H1 (cell line): ENCODE data around the gene TSHR. TPM values are rescaled to one million over a fixed set of nuclear protein-coding genes. Genes with fewer than 3 reads are reported as not detected.

Experiments
- CTCF ChIA-PET: fragments of 300-600 bp; sonication (Branson Sonifier 250); formaldehyde crosslinking; loops from one replicate; lab custom pipeline; 2021; ENCODE audit not compliant: partially characterized antibody; lab: Charles Lee
- POLR2A ChIA-PET: fragments of 300-600 bp; sonication (Branson Sonifier 250); formaldehyde crosslinking; loops from one replicate; lab custom pipeline; 2021; ENCODE audit warnings: inconsistent platforms; ENCODE audit not compliant: partially characterized antibody; lab: Charles Lee
- DNase-seq, 2 experiments: peaks; one replicate each; pipeline versions ENCODE4 v3.0.0 to v3.0.0-alpha.2; 2010 to 2022; ENCODE audit warnings: low spot score in 2 of 2, low read depth in 1 of 2, mixed read lengths in 1 of 2
- FAIRE-seq: peaks from 2 replicates; lab custom pipeline; 2011; peaks lifted over from hg19 to GRCh38; lab: Jason Lieb, UNC
- H2AFZ ChIP-seq: 2 replicates; pipeline ENCODE4 v1.8.1; 2012; ENCODE audit warnings: low read length, inconsistent platforms
- H2AK5ac ChIP-seq: 2 replicates; pipeline ENCODE4 v1.6.1; 2013; ENCODE audit warnings: low read depth, low read length
- H2BK120ac ChIP-seq: replicated peaks from 2 replicates; pipeline ENCODE3; 2013; ENCODE audit warnings: low read depth, low read length, inconsistent platforms
- H2BK12ac ChIP-seq: 2 replicates; pipeline ENCODE4 v1.6.1; 2013; ENCODE audit warnings: low read depth, low read length
- H2BK15ac ChIP-seq: 2 replicates; pipeline ENCODE4 v1.6.1; 2013; ENCODE audit warnings: low read length
- H2BK20ac ChIP-seq: 2 replicates; pipeline ENCODE4 v1.6.1; 2013; ENCODE audit warnings: low read length
- H2BK5ac ChIP-seq: 2 replicates; pipeline ENCODE4 v1.6.1; 2013; ENCODE audit warnings: low read depth, low read length
- H3K14ac ChIP-seq: 2 replicates; pipeline ENCODE4 v1.6.1; 2013; ENCODE audit warnings: inconsistent platforms; ENCODE audit not compliant: insufficient read length
- H3K18ac ChIP-seq: 2 replicates; pipeline ENCODE4 v1.6.1; 2013; ENCODE audit warnings: low read length; ENCODE audit errors: extremely low read depth
- H3K23ac ChIP-seq: 2 replicates; pipeline ENCODE4 v1.6.1; 2013; ENCODE audit warnings: inconsistent platforms; ENCODE audit not compliant: insufficient read length
- H3K23me2 ChIP-seq: 2 replicates; pipeline ENCODE4 v1.6.1; 2013; ENCODE audit warnings: low read depth, low read length
- H3K27ac ChIP-seq: 2 replicates; pipeline ENCODE4 v1.6.1; 2011; ENCODE audit warnings: low read depth, low read length, inconsistent platforms
- H3K27me3 ChIP-seq, 4 experiments: replicated peaks in 1 of 4; 1 replicate in 1 of 4; 2 replicates in 3 of 4; pipeline versions ENCODE4 v1.6.1 to v1.8.1; 2011 to 2013; ENCODE audit warnings: low read length in 3 of 4, mild to moderate bottlenecking in 3 of 4, inconsistent platforms in 2 of 4, mixed read lengths in 2 of 4, moderate library complexity in 1 of 4; ENCODE audit not compliant: control insufficient read depth in 3 of 4, insufficient read depth in 3 of 4; ENCODE audit errors: extremely low read depth in 1 of 4
- H3K36me3 ChIP-seq, 4 experiments: 2 replicates each; pipeline versions ENCODE4 v1.6.1 to v1.8.1; 2011 to 2013; ENCODE audit warnings: mild to moderate bottlenecking in 4 of 4, low read length in 3 of 4, moderate library complexity in 2 of 4, control low read depth in 1 of 4, inconsistent platforms in 1 of 4; ENCODE audit not compliant: insufficient read depth in 4 of 4, control insufficient read depth in 2 of 4
- H3K4ac ChIP-seq: replicated peaks from 2 replicates; pipeline ENCODE3; 2013; ENCODE audit warnings: low read length, low read depth, mixed read lengths, inconsistent platforms; ENCODE audit not compliant: insufficient read length
- H3K4me1 ChIP-seq, 4 experiments: replicated peaks in 1 of 4; 1 replicate in 1 of 4; 2 replicates in 3 of 4; pipeline versions ENCODE4 v1.6.1 to v1.8.1; 2011 to 2013; ENCODE audit warnings: low read length in 3 of 4, inconsistent platforms in 2 of 4, mixed read lengths in 1 of 4; ENCODE audit not compliant: insufficient read depth in 4 of 4, control insufficient read depth in 3 of 4
- H3K4me2 ChIP-seq, 2 experiments: 2 replicates each; pipeline versions ENCODE4 v1.6.1 to v1.8.1; 2011 to 2013; ENCODE audit warnings: low read depth in 2 of 2, low read length in 2 of 2, control low read depth in 1 of 2, inconsistent platforms in 1 of 2, mild to moderate bottlenecking in 1 of 2; ENCODE audit not compliant: insufficient read depth in 1 of 2
- H3K4me3 ChIP-seq, 4 experiments: fragments of 200-600, 300-600 bp in 1 of 4; sonication (generic), shearing (Covaris generic), sonication (Bioruptor Twin) in 1 of 4; 2 replicates each; pipeline versions ENCODE4 v1.5.1 to v1.8.1; 2011 to 2016; ENCODE audit warnings: low read length in 4 of 4, low read depth in 3 of 4, control low read depth in 2 of 4, inconsistent platforms in 2 of 4, mild to moderate bottlenecking in 2 of 4, mixed read lengths in 1 of 4, moderate library complexity in 1 of 4; ENCODE audit not compliant: insufficient read depth in 2 of 4; ENCODE audit errors: extremely low read depth in 1 of 4
- H3K56ac ChIP-seq: replicated peaks from 2 replicates; pipeline ENCODE3; 2013; ENCODE audit warnings: low read depth, mild to moderate bottlenecking, mixed read lengths, low read length, inconsistent platforms; ENCODE audit not compliant: insufficient read length
- H3K79me1 ChIP-seq: 2 replicates; pipeline ENCODE4 v1.6.1; 2013; ENCODE audit warnings: low read depth, low read length, control low read depth
- H3K79me2 ChIP-seq, 2 experiments: 2 replicates each; pipeline versions ENCODE4 v1.6.1 to v1.8.1; 2012 to 2013; ENCODE audit warnings: low read length in 2 of 2, mild to moderate bottlenecking in 2 of 2, inconsistent platforms in 1 of 2; ENCODE audit not compliant: insufficient read depth in 2 of 2, control insufficient read depth in 1 of 2
- H3K9ac ChIP-seq, 4 experiments: replicated peaks in 1 of 4; 1 replicate in 1 of 4; 2 replicates in 3 of 4; pipeline versions ENCODE4 v1.6.1 to v1.8.1; 2011 to 2013; ENCODE audit warnings: low read depth in 3 of 4, low read length in 3 of 4, control low read depth in 2 of 4, mild to moderate bottlenecking in 2 of 4, moderate library complexity in 2 of 4, inconsistent platforms in 1 of 4; ENCODE audit errors: extremely low read depth in 1 of 4
- H3K9me3 ChIP-seq, 2 experiments: 2 replicates each; pipeline versions ENCODE4 v1.6.1 to v1.8.1; 2012 to 2013; ENCODE audit warnings: mild to moderate bottlenecking in 2 of 2, moderate library complexity in 2 of 2, control low read depth in 1 of 2, inconsistent platforms in 1 of 2, low read depth in 1 of 2, low read length in 1 of 2, mixed read lengths in 1 of 2; ENCODE audit not compliant: insufficient read depth in 2 of 2
- H4K20me1 ChIP-seq, 2 experiments: replicated peaks in 1 of 2; 2 replicates each; pipeline versions ENCODE3 to v1.8.1; 2011 to 2013; ENCODE audit warnings: inconsistent platforms in 2 of 2, low read length in 2 of 2, mild to moderate bottlenecking in 1 of 2; ENCODE audit not compliant: insufficient read depth in 2 of 2, control insufficient read depth in 1 of 2
- H4K5ac ChIP-seq: 2 replicates; pipeline ENCODE4 v1.6.1; 2013; ENCODE audit warnings: low read length, low read depth, mixed read lengths, inconsistent platforms; ENCODE audit not compliant: insufficient read length
- H4K8ac ChIP-seq: 2 replicates; pipeline ENCODE4 v1.8.0; 2013; ENCODE audit warnings: mild to moderate bottlenecking, moderate library complexity, low read length, inconsistent platforms; ENCODE audit not compliant: insufficient read depth; ENCODE audit errors: extremely low read depth
- H4K91ac ChIP-seq: replicated peaks from 2 replicates; pipeline ENCODE3; 2013; ENCODE audit warnings: low read length, mixed read lengths, inconsistent platforms; ENCODE audit not compliant: insufficient read length
- E2F6 ChIP-seq: IDR thresholded peaks from 2 replicates; pipeline ENCODE4 v1.6.1; 2012; ENCODE audit warnings: inconsistent platforms
- GABPA ChIP-seq: IDR thresholded peaks from 2 replicates; pipeline ENCODE4 v1.6.1; 2011; ENCODE audit warnings: mild to moderate bottlenecking, low read length, moderate library complexity, borderline replicate concordance; ENCODE audit not compliant: insufficient read depth
- NANOG ChIP-seq: IDR thresholded peaks from 2 replicates; pipeline ENCODE4 v1.6.1; 2011; ENCODE audit warnings: low read length, low read depth, mild to moderate bottlenecking, inconsistent platforms; ENCODE audit not compliant: insufficient read depth, poor library complexity, severe bottlenecking
- RFX5 ChIP-seq: IDR thresholded peaks from 2 replicates; pipeline ENCODE4 v1.6.1; 2011; ENCODE audit warnings: low read depth, low read length, improper control_type of control experiment, borderline replicate concordance
- SP1 ChIP-seq: IDR thresholded peaks from 2 replicates; pipeline ENCODE4 v1.6.1; 2011; ENCODE audit warnings: low read depth, low read length
- USF2 ChIP-seq: IDR thresholded peaks from 2 replicates; pipeline ENCODE4 v1.6.1; 2011; ENCODE audit warnings: low read length, improper control_type of control experiment
- polyA plus RNA-seq, 7 experiments: library from polyadenylated mRNA; depleted of rRNA in 3 of 7; stranded (reverse) in 5 of 7; unstranded in 2 of 7; fragments of >200 nt in 5 of 7; fragments of 200-250 nt in 2 of 7; gene quantifications; 1 replicate in 5 of 7; 2 replicates in 1 of 7; 4 replicates in 1 of 7; pipeline versions ENCODE4 v1.2.1 to v1.2.3, GENCODE V29; 2011 to 2013; ENCODE audit warnings: missing spikeins in 2 of 7, mixed read lengths in 2 of 7
- total RNA-seq: library from RNA; stranded (reverse); fragmentation: NEBNext Ultra II Directional; extraction: Animal tissue kit (Norgen Biotek cat#: 25700); gene quantifications from 2 replicates; pipeline ENCODE4 v1.2.1, GENCODE V29; 2021

The TSHR gene
- total and polyA plus RNA-seq, 2 of the 8 experiments (the other 6 are each of a cell fraction or from before 2014, with no cell fraction given), result 0.27 TPM; not detected in 1

GRCh38 chr14:81178063-81178462 is 222.6 kb downstream of the TSHR start:
- H2BK12ac ChIP-seq, result no peak overlapping the region
- H2AFZ ChIP-seq, result no peak overlapping the region
- no peak overlapping the region for H2BK120ac ChIP-seq
- no peak overlapping the region for H2BK20ac ChIP-seq
- no peak overlapping the region for H3K56ac ChIP-seq
- H3K27ac ChIP-seq, result no peak overlapping the region
- H3K9ac ChIP-seq, result no peak overlapping the region
- no peak overlapping the region for H2BK5ac ChIP-seq
- H3K4me2 ChIP-seq, result no peak overlapping the region
- no peaks in the 10 kb centered on the region for H3K4me1 ChIP-seq
- no peak overlapping the region for H3K4me3 ChIP-seq
- H3K9me3 ChIP-seq, result no peaks in the 10 kb centered on the region
- no peaks in the 10 kb centered on the region for H3K27me3 ChIP-seq
- no peak overlapping the region for H4K5ac ChIP-seq
- H4K8ac ChIP-seq, result no peak overlapping the region
- H3K79me1 ChIP-seq, result no peaks in the 10 kb centered on the region; the same call in 1 of the 2 replicates
- FAIRE-seq (no peak), DNase-seq (no peak)
- no peak overlapping the region for H3K14ac ChIP-seq
- no peak overlapping the region for H3K23ac ChIP-seq
- no peaks in the 10 kb centered on the region for H4K20me1 ChIP-seq
- no peak overlapping the region for H2AK5ac ChIP-seq
- ChIA-PET CTCF (interaction anchor here (2.0 kb wide), 1 partner anchor 14 kb away, joined by 5 read pairs; no protein-coding TSS in a partner anchor), POLR2A (no interaction called here)
- no peak overlapping the region for H3K4ac ChIP-seq
- H3K23me2 ChIP-seq, result no peaks in the 10 kb centered on the region
- no peak overlapping the region for H2BK15ac ChIP-seq
- H3K36me3 ChIP-seq, result peaks cover 0 to 21% (median 5%) of the 10 kb centered on the region in 4 experiments; a peak in 5 of 8 replicates
- H3K18ac ChIP-seq, result no peak overlapping the region
- no peak overlapping the region for H4K91ac ChIP-seq
- no peaks in the 10 kb centered on the region; a peak in 2 of 4 replicates for H3K79me2 ChIP-seq
- TF ChIP-seq NANOG (no peak), SP1 (no peak), E2F6 (no peak), RFX5 (no peak), USF2 (no peak), GABPA (no peak)
